GM23338 (cell line): ENCODE results near the gene HMGCS2. TPM values are rescaled to one million over a fixed set of nuclear protein-coding genes. Genes with fewer than 3 reads are reported as not detected.

Experiments
- ATAC-seq: fragments of 200-7000 bp; cut with Tn5 transposase; 3 replicates; pipeline ENCODE4 v1.9.1; 2020
- DNase-seq: peaks from one replicate; pipeline ENCODE4 v3.0.0-alpha.2; 2015; ENCODE audit warnings: low spot score
- H2AFZ ChIP-seq: fragments of 200-600 bp; sonication (generic); 2 replicates; pipeline ENCODE4 v1.8.0; 2016; ENCODE audit warnings: antibody characterized with exemption, mild to moderate bottlenecking, moderate library complexity
- H3F3A ChIP-seq: fragments of 200-600 bp; sonication (generic); replicated peaks from 2 replicates; pipeline ENCODE4 v1.8.0; 2017; ENCODE audit warnings: antibody characterized with exemption, mixed run types, low read depth
- H3K27ac ChIP-seq: fragments of 200-600 bp; sonication (generic); 2 replicates; pipeline ENCODE4 v1.6.1; 2016; ENCODE audit warnings: low read depth
- H3K27me3 ChIP-seq: fragments of 200-600 bp; sonication (generic); 2 replicates; pipeline ENCODE4 v1.8.0; 2016; ENCODE audit warnings: mild to moderate bottlenecking, mixed run types, moderate library complexity; ENCODE audit not compliant: insufficient read depth
- H3K36me3 ChIP-seq: fragments of 200-600 bp; sonication (generic); 2 replicates; pipeline ENCODE4 v1.8.0; 2016; ENCODE audit warnings: mild to moderate bottlenecking; ENCODE audit not compliant: insufficient read depth
- H3K4me1 ChIP-seq: fragments of 200-600 bp; sonication (generic); 2 replicates; pipeline ENCODE4 v1.8.0; 2016; ENCODE audit warnings: mild to moderate bottlenecking, moderate library complexity; ENCODE audit not compliant: insufficient read depth
- H3K4me2 ChIP-seq: fragments of 200-600 bp; sonication (generic); 2 replicates; pipeline ENCODE4 v1.7.1; 2017; ENCODE audit warnings: mixed run types
- H3K4me3 ChIP-seq: fragments of 200-600 bp; sonication (generic); 2 replicates; pipeline ENCODE4 v1.6.1; 2016; ENCODE audit warnings: mixed run types
- H3K79me2 ChIP-seq: fragments of 200-600 bp; sonication (generic); replicated peaks from 2 replicates; pipeline ENCODE4 v1.8.0; 2017; ENCODE audit warnings: mild to moderate bottlenecking; ENCODE audit not compliant: insufficient read depth
- H3K9me2 ChIP-seq: fragments of 200-600 bp; sonication (generic); 2 replicates; pipeline ENCODE4 v1.8.0; 2017; ENCODE audit not compliant: insufficient read depth
- H4K20me1 ChIP-seq: fragments of 200-600 bp; sonication (generic); replicated peaks from 2 replicates; pipeline ENCODE4 v1.8.0; 2017; ENCODE audit warnings: mild to moderate bottlenecking; ENCODE audit not compliant: insufficient read depth
- H3K27ac Mint-ChIP-seq: 2 replicates; pipeline ENCODE4 v1.8.0; 2020; ENCODE audit warnings: inconsistent platforms, mild to moderate bottlenecking, moderate library complexity, mixed read lengths
- H3K27me3 Mint-ChIP-seq: 3 replicates; pipeline ENCODE4 v1.8.0; 2022; ENCODE audit warnings: low read depth, mild to moderate bottlenecking, moderate library complexity, mixed read lengths, inconsistent platforms; ENCODE audit not compliant: insufficient read depth, poor library complexity
- H3K36me3 Mint-ChIP-seq: 3 replicates; pipeline ENCODE4 v1.8.0; 2021; ENCODE audit warnings: low read depth, mild to moderate bottlenecking, inconsistent platforms, moderate library complexity, mixed read lengths
- H3K4me1 Mint-ChIP-seq: 3 replicates; pipeline ENCODE4 v1.8.0; 2020; ENCODE audit warnings: mild to moderate bottlenecking, inconsistent platforms, mixed read lengths
- H3K4me3 Mint-ChIP-seq: 3 replicates; pipeline ENCODE4 v1.8.0; 2021; ENCODE audit warnings: moderate library complexity, mild to moderate bottlenecking, inconsistent platforms, mixed read lengths
- H3K9me3 Mint-ChIP-seq: 3 replicates; pipeline ENCODE4 v1.8.0; 2020; ENCODE audit warnings: moderate library complexity, mild to moderate bottlenecking, inconsistent platforms, mixed read lengths
- CTCF ChIP-seq, 2 experiments: fragments of 200-600 bp in 1 of 2; sonication (generic) in 1 of 2; conservative IDR thresholded peaks; 2 replicates each; pipeline versions ENCODE4 v1.5.1 to v1.6.1; 2016 to 2017; ENCODE audit warnings: antibody characterized with exemption in 2 of 2, low read depth in 2 of 2, mild to moderate bottlenecking in 2 of 2, moderate library complexity in 1 of 2
- ETS1 ChIP-seq: IDR thresholded peaks from 2 replicates; pipeline ENCODE4 v1.6.1; 2016; ENCODE audit warnings: antibody characterized with exemption
- EZH2 ChIP-seq: fragments of 200-600 bp; sonication (generic); IDR thresholded peaks from one replicate; pipeline ENCODE4 v1.8.0; 2017; ENCODE audit warnings: antibody characterized with exemption, mild to moderate bottlenecking, low read depth; ENCODE audit not compliant: unreplicated experiment
- EZH2phosphoT487 ChIP-seq: fragments of 200-600 bp; sonication (generic); IDR thresholded peaks from one replicate; pipeline ENCODE4 v1.8.1; 2018; ENCODE audit warnings: antibody characterized with exemption; ENCODE audit not compliant: unreplicated experiment
- JUNB ChIP-seq: IDR thresholded peaks from one replicate; pipeline ENCODE4 v1.6.1; 2016; ENCODE audit warnings: antibody characterized with exemption; ENCODE audit not compliant: unreplicated experiment
- NANOG ChIP-seq: IDR thresholded peaks from 2 replicates; pipeline ENCODE4 v1.6.1; 2016; ENCODE audit warnings: antibody characterized with exemption, borderline replicate concordance
- POLR2AphosphoS5 ChIP-seq: IDR thresholded peaks from 2 replicates; pipeline ENCODE4 v1.6.1; 2016; ENCODE audit warnings: antibody characterized with exemption, low read depth
- REST ChIP-seq: IDR thresholded peaks from one replicate; pipeline ENCODE4 v1.6.1; 2018; ENCODE audit warnings: antibody characterized with exemption; ENCODE audit not compliant: unreplicated experiment
- STAT1 ChIP-seq: IDR thresholded peaks from one replicate; pipeline ENCODE4 v1.6.1; 2016; ENCODE audit warnings: antibody characterized with exemption; ENCODE audit not compliant: unreplicated experiment
- ZNF114 ChIP-seq: fragments of 250-450 bp; sonication (Bioruptor Pico); IDR thresholded peaks from 2 replicates; pipeline ENCODE4 v1.5.0; 2020; ENCODE audit warnings: mild to moderate bottlenecking, moderate library complexity
- ZNF331 ChIP-seq: fragments of 250-450 bp; sonication (Bioruptor Pico); IDR thresholded peaks from 2 replicates; pipeline ENCODE4 v1.5.0; 2020; ENCODE audit warnings: low read depth, mild to moderate bottlenecking, moderate library complexity
- ZNF462 ChIP-seq: fragments of 250-450 bp; sonication (Bioruptor Pico); IDR thresholded peaks from 2 replicates; pipeline ENCODE4 v1.5.0; 2020; ENCODE audit warnings: mild to moderate bottlenecking, moderate library complexity
- polyA plus RNA-seq: library from polyadenylated mRNA; unstranded; fragments of >200 nt; fragmentation: Nextera tagmentation; extraction: Ambion mirVana; gene quantifications from 2 replicates; pipeline ENCODE4 v1.2.1, GENCODE V29; 2016
- total RNA-seq: library from RNA; depleted of rRNA; stranded (reverse); fragments of >200 nt; shearing (Covaris generic); gene quantifications from 2 replicates; pipeline ENCODE4 v1.2.3, GENCODE V29; 2014

HMGCS2 gene
- total and polyA plus RNA-seq, 2 experiments from 2014 or later, result not detected

GRCh38 chr1:119740896-119741780, 27.6 kb downstream of the HMGCS2 start:
- Histone ChIP-seq H3F3A (peaks cover 46% of the 10 kb centered on the region), H3K36me3 (peaks cover 42% of the 10 kb centered on the region), H3K4me3 (no peak overlapping the region), H3K9me2 (no peaks in the 10 kb centered on the region), H3K27ac (peak overlapping the region; percentile 57; the same call in 1 of the 2 replicates), H3K79me2 (no peaks in the 10 kb centered on the region), H3K4me1 (peaks cover 13% of the 10 kb centered on the region), H3K4me2 (no peak overlapping the region), H2AFZ (no peak overlapping the region), H4K20me1 (peaks cover 23% of the 10 kb centered on the region), H3K27me3 (no peaks in the 10 kb centered on the region)
- H3K36me3 Mint-ChIP-seq, result peaks cover 88% of the 10 kb centered on the region
- ATAC-seq, result no peak
- DNase-seq, result no peak
- H3K27me3 Mint-ChIP-seq, result peaks cover 24% of the 10 kb centered on the region
- no peak overlapping the region for H3K4me3 Mint-ChIP-seq
- peaks cover 30% of the 10 kb centered on the region for H3K4me1 Mint-ChIP-seq
- peak overlapping the region; percentile 74 for H3K27ac Mint-ChIP-seq
- no peak for TF ChIP-seq STAT1
- no peak for TF ChIP-seq REST
- no peak for TF ChIP-seq ZNF331 (CRISPR knock-in tag)
- no peak for TF ChIP-seq EZH2
- no peak for TF ChIP-seq ETS1
- TF ChIP-seq NANOG, result no peak
- TF ChIP-seq POLR2AphosphoS5, result no peak
- TF ChIP-seq ZNF462 (CRISPR knock-in tag), result no peak
- TF ChIP-seq EZH2phosphoT487, result no peak
- TF ChIP-seq ZNF114 (CRISPR knock-in tag), result no peak
- TF ChIP-seq JUNB, result no peak
- no peak for TF ChIP-seq CTCF (conservative IDR thresholded peaks at IDR 0.05; ENCODE audit: low read depth in 2 of 2)
- no peaks in the 10 kb centered on the region for H3K9me3 Mint-ChIP-seq
